Testis (tissue), 2 donors: ENCODE results near the gene OR4B1.

Source experiments
- POLR2A ChIP-seq: fragments of 450-650 bp; IDR thresholded peaks from one replicate; pipeline ENCODE4 v1.6.1; 2017; ENCODE audit warnings: antibody characterized with exemption, mild to moderate bottlenecking, moderate library complexity
- TF ChIP-seq, protein P1 (sequence below), 3 experiments: fragments of 450-650 bp in 2 of 3; fragments of 200-600 bp in 1 of 3; sonication (generic) in 1 of 3; IDR thresholded peaks; one replicate each; pipeline ENCODE4 v1.5.1; 2016 to 2019; ENCODE audit warnings: antibody characterized with exemption in 3 of 3, mild to moderate bottlenecking in 2 of 3, moderate library complexity in 1 of 3

DNA sequence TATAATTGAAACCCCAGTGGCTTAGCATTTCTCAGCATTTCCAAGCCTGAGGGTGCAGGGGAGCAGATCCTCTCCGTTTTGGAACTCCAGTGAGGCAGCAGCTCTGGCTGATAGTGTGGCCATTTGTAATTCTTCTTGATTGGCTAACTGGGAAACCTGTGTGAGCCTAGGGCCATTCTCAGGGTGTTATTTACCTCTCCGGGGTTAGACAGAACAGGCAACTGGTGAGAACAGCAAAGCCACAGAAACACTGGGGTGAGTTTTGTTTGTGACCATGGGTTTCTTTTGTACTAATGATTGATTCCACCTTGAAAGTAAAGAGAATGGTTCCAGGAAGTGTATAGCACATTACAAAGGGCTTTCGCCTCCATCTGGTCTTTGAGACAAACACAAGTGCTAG, 25.9 kb downstream of the OR4B1 start:
- TF ChIP-seq, protein P1, sequence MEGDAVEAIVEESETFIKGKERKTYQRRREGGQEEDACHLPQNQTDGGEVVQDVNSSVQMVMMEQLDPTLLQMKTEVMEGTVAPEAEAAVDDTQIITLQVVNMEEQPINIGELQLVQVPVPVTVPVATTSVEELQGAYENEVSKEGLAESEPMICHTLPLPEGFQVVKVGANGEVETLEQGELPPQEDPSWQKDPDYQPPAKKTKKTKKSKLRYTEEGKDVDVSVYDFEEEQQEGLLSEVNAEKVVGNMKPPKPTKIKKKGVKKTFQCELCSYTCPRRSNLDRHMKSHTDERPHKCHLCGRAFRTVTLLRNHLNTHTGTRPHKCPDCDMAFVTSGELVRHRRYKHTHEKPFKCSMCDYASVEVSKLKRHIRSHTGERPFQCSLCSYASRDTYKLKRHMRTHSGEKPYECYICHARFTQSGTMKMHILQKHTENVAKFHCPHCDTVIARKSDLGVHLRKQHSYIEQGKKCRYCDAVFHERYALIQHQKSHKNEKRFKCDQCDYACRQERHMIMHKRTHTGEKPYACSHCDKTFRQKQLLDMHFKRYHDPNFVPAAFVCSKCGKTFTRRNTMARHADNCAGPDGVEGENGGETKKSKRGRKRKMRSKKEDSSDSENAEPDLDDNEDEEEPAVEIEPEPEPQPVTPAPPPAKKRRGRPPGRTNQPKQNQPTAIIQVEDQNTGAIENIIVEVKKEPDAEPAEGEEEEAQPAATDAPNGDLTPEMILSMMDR (IDR thresholded peaks at IDR 0.05) = no peak
- no peak for TF ChIP-seq POLR2A
